K562 (cell line): Measurements from ENCODE around the gene ZDHHC14. TPM values are rescaled to one million over a fixed set of nuclear protein-coding genes. Genes with fewer than 3 reads are reported as not detected.

Experiments used
- polyA plus RNA-seq, 8 experiments: library from polyadenylated mRNA; depleted of rRNA in 4 of 8; stranded (reverse) in 5 of 8; unstranded in 3 of 8; fragments of >200 nt; fragmentation: Nextera tagmentation in 2 of 8; fragmentation: Illumina TruSeq in 1 of 8; extraction: Ambion mirVana in 2 of 8; extraction: Trizol in 1 of 8; gene quantifications; 2 replicates each; pipeline versions ENCODE4 v1.2.1 to v1.2.3, GENCODE V29; 2011 to 2014; ENCODE audit warnings: inconsistent platforms in 1 of 8, missing spikeins in 1 of 8
- total RNA-seq, 7 experiments: library from RNA; depleted of rRNA in 6 of 7; stranded (reverse); fragments of >200 nt in 6 of 7; fragmentation: Illumina TruSeq in 2 of 7; extraction: Trizol in 2 of 7; gene quantifications; 2 replicates each; pipeline versions ENCODE4 v1.2.1 to v1.2.3, GENCODE V29; 2011 to 2021; ENCODE audit warnings: low replicate concordance in 1 of 7
- TF ChIP-seq, protein P1 (sequence below): fragments of 450-650 bp; IDR thresholded peaks from 2 replicates; pipeline ENCODE4 v1.6.1; 2016; ENCODE audit warnings: mild to moderate bottlenecking, moderate library complexity

ZDHHC14 gene
- total and polyA plus RNA-seq, 9 of the 15 experiments (the other 6 are each of a cell fraction or from before 2014, with no cell fraction given), result 0.92 to 23.1 (median 13.8) TPM

DNA sequence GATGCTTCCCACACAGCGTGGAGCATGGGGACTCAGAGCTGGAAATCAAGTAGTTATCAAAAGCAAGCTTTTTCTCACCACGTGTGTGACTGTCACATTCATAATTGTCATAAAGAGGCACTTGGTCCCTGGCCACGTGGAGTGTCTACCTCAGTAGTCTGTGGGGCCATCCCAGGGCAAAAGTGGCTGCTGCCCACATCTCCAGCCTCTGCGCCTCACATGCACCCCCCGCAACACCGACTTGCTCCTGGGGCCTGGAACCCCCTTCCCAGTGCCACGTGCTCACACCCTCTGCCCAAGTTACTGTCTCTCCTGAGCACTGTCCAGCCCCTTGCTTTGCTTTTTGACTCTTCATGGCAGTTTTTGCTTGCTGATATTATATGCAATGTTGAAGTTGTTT lies 308.9 kb downstream of the ZDHHC14 start (continued):
- TF ChIP-seq, protein P1, sequence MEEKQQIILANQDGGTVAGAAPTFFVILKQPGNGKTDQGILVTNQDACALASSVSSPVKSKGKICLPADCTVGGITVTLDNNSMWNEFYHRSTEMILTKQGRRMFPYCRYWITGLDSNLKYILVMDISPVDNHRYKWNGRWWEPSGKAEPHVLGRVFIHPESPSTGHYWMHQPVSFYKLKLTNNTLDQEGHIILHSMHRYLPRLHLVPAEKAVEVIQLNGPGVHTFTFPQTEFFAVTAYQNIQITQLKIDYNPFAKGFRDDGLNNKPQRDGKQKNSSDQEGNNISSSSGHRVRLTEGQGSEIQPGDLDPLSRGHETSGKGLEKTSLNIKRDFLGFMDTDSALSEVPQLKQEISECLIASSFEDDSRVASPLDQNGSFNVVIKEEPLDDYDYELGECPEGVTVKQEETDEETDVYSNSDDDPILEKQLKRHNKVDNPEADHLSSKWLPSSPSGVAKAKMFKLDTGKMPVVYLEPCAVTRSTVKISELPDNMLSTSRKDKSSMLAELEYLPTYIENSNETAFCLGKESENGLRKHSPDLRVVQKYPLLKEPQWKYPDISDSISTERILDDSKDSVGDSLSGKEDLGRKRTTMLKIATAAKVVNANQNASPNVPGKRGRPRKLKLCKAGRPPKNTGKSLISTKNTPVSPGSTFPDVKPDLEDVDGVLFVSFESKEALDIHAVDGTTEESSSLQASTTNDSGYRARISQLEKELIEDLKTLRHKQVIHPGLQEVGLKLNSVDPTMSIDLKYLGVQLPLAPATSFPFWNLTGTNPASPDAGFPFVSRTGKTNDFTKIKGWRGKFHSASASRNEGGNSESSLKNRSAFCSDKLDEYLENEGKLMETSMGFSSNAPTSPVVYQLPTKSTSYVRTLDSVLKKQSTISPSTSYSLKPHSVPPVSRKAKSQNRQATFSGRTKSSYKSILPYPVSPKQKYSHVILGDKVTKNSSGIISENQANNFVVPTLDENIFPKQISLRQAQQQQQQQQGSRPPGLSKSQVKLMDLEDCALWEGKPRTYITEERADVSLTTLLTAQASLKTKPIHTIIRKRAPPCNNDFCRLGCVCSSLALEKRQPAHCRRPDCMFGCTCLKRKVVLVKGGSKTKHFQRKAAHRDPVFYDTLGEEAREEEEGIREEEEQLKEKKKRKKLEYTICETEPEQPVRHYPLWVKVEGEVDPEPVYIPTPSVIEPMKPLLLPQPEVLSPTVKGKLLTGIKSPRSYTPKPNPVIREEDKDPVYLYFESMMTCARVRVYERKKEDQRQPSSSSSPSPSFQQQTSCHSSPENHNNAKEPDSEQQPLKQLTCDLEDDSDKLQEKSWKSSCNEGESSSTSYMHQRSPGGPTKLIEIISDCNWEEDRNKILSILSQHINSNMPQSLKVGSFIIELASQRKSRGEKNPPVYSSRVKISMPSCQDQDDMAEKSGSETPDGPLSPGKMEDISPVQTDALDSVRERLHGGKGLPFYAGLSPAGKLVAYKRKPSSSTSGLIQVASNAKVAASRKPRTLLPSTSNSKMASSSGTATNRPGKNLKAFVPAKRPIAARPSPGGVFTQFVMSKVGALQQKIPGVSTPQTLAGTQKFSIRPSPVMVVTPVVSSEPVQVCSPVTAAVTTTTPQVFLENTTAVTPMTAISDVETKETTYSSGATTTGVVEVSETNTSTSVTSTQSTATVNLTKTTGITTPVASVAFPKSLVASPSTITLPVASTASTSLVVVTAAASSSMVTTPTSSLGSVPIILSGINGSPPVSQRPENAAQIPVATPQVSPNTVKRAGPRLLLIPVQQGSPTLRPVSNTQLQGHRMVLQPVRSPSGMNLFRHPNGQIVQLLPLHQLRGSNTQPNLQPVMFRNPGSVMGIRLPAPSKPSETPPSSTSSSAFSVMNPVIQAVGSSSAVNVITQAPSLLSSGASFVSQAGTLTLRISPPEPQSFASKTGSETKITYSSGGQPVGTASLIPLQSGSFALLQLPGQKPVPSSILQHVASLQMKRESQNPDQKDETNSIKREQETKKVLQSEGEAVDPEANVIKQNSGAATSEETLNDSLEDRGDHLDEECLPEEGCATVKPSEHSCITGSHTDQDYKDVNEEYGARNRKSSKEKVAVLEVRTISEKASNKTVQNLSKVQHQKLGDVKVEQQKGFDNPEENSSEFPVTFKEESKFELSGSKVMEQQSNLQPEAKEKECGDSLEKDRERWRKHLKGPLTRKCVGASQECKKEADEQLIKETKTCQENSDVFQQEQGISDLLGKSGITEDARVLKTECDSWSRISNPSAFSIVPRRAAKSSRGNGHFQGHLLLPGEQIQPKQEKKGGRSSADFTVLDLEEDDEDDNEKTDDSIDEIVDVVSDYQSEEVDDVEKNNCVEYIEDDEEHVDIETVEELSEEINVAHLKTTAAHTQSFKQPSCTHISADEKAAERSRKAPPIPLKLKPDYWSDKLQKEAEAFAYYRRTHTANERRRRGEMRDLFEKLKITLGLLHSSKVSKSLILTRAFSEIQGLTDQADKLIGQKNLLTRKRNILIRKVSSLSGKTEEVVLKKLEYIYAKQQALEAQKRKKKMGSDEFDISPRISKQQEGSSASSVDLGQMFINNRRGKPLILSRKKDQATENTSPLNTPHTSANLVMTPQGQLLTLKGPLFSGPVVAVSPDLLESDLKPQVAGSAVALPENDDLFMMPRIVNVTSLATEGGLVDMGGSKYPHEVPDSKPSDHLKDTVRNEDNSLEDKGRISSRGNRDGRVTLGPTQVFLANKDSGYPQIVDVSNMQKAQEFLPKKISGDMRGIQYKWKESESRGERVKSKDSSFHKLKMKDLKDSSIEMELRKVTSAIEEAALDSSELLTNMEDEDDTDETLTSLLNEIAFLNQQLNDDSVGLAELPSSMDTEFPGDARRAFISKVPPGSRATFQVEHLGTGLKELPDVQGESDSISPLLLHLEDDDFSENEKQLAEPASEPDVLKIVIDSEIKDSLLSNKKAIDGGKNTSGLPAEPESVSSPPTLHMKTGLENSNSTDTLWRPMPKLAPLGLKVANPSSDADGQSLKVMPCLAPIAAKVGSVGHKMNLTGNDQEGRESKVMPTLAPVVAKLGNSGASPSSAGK, result 0 out of 2 replicates have a peak, but pooled peaks have one; percentile 26
